ENCODE results near the gene MTCL3.

Gene MTCL3

GRCh38 chr6:127514773-127515227 is 4.3 kb downstream of the MTCL3 start:
- no peak for DNase-seq

DNA sequence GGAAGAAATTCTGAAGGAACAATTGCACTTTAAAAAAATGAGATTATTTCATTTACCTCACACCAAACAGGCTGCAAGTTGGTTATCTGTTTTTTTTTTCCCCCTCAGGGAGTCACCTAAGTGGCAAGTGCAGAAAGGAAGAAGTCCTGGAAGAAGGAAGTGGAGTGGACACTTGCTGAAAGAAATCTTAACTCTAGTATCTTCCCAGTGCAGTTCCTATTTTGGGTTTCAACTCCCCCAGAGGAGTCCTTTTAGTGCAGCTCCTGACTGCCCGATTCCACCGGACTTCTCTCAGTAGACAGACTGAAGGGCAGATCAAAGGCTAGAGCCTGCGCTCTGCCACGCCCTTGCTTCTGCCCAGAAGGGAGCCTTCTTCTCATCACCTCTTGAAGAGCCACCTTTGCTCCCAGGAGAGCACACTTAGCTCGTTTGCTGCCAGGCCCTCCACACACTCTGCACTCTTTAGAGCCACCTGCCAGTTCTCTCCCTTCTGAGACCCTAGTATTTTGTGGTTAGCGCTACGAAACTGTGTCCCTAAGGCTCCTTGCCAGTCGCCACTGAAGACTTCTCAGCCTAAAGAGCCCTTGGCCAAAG is 4.9 kb downstream of the MTCL3 start:
- DNase-seq: no peak

DNA sequence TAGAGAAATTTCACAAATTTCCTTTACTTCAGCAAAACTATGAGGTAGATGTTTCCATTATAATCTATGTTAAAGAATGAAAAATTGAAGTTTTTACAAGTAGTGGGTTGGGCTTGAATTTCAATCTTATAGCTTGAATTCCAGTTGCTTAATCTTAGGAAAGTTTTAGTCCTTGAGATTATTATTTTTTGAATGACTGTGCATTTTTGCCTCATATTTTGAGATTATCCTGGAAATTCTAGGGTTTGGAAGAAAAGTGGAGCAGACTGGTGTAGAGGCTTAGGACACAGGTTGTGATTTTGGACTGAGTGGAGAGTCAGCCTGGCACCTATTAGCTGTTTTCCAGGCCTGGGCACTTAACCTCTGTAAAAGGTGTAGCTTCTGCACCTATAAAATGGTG is 5.7 kb downstream of the MTCL3 start:
- DNase-seq: no peak

GRCh38 chr6:127510876-127511275 is 8.3 kb downstream of the MTCL3 start:
- DNase-seq: no peak

DNA sequence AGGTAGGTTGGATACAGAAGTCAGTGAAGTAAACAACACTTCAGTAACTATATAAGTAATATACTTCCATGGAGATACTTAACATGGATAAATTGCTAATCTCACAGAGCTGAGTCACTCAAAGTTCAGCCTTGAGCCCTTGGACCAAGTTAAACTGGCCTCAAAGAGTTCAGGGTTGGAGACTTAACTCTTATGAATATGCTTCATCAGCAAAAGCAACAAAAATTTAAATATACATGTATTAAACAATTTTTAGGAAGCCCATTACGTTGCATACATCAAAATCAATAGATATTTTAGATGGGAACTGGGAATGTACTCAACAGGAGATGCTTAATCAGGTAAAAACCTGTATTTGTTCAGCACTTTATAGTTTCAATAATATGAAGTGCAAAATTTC is 12.2 kb downstream of the MTCL3 start:
- no peak for DNase-seq

DNA sequence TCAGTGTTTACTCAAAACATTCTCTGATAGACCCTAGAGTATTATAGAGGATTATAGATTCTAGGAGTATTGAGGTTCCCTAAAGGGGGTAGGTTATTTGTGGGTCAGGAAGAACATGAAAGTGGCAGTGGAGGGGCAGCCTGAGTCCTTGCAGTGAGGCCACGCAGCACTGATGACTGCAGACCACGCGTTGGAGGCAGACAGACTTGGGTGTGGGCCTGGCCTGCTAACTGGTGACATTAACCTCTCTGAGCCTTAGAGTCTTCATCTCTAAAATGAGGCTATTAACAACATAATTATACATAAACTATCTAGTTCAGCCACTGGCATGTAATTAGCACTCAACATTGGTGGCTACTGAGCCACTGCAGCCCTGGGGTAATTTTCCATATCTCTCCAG is 16.1 kb downstream of the MTCL3 start:
- DNase-seq: no peak

GRCh38 chr6:127497410-127497809 is 21.7 kb downstream of the MTCL3 start:
- no peak for DNase-seq

- DNase-seq: no peak
These were observed 22.7 kb downstream of the MTCL3 start for GRCh38 chr6:127496471-127496870.

GRCh38 chr6:127494240-127494767 is 24.8 kb downstream of the MTCL3 start:
- DNase-seq: no peak

GRCh38 chr6:127489248-127489647 is 29.9 kb downstream of the MTCL3 start:
- DNase-seq: no peak

- no peak for DNase-seq
These were observed 32.2 kb downstream of the MTCL3 start for GRCh38 chr6:127486934-127487333.

GRCh38 chr6:127484212-127484863 is 34.8 kb downstream of the MTCL3 start:
- no peak for DNase-seq

DNA sequence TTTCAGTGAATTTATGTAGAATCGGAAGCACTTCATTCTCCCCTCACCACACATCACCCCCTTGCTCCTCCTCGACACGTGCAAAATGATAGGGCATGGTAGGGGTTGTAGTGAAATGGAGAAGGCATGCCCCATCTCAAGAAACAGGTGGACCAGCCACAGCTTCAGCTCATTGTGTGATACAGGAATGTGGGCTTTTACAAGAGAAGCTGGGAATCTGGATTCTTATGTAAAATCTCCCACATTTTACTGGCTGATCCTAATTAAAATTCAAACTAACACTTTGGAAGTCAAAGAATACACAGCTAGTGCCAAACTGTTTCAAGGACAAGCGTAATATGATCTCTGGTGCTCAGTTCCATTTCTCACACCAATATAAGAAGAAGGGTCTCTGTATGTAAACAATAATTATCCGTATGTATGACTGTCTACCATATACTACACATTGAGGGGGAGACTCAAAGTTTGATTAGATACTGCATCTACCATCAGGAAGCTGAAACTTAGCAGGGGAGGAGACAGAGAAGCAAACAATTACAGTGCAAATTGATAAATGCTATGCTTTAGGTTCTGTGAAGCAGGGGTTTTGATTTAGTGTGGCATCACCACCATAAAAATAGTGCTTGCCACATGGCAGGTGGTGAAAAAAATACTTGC is 35.6 kb downstream of the MTCL3 start:
- no peak for DNase-seq

GRCh38 chr6:127482325-127482724 is 36.8 kb downstream of the MTCL3 start:
- no peak for DNase-seq

- DNase-seq: no peak
These were observed 37.5 kb downstream of the MTCL3 start for GRCh38 chr6:127481628-127482027.

- DNase-seq: no peak
These were observed 38.0 kb downstream of the MTCL3 start for GRCh38 chr6:127481111-127481510.

GRCh38 chr6:127477658-127478057 is 41.5 kb downstream of the MTCL3 start:
- no peak for DNase-seq

DNA sequence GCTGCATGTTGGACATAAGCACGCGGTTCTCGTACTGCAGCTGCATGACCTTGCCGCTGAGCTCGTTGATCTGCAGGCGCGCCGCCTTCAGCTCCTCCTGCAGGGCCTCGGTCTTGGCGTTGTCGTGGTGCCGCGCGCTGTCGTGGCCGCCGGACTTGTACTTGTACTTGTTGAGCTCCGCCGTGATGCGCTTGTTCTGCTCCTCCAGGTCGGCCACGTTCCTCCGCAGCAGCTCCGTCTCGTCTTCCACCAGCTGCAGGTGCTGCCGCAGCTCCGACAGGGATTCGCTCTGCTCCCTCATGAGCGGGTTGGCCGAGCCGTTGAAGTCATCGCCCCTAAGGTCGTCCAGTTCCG is 43.3 kb downstream of the MTCL3 start:
- no peak for DNase-seq

DNA sequence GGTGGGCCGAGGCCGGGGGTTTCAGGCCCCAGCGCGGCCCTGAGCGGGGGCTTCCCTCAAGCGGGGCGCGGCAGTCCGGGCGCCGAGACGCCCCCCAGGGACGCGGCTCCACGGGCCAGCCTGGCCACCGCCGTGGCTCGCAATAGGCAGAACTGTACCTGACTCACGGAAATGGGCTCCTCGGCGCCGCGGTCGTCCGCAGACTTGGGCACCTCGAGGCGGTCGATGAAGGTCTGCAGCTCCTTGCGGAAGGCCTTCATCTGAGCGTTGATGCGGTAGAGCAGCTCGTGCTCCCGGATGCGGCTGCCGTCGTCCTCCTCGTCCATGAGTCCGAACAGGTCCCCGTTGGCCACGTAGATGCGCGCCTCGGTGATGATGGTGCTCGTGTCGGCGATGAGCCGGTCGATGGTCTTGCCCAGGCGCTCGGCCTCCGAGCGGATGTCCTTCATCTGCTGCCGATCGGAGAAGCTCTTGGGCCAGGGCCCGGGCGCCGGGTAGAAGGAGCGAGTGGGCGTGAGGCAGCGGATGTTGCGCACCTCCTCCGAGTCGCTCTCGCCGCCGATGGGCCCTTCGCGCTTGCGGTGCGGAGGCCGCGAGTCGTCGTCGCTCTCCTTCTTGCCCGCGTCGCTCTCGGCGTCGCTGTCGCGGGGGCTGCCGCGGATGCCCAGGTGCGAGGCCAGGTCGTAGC is 43.9 kb downstream of the MTCL3 start:
- DNase-seq: no peak

GRCh38 chr6:127471379-127472255 is 47.5 kb downstream of the MTCL3 start:
- no peak for DNase-seq

DNA sequence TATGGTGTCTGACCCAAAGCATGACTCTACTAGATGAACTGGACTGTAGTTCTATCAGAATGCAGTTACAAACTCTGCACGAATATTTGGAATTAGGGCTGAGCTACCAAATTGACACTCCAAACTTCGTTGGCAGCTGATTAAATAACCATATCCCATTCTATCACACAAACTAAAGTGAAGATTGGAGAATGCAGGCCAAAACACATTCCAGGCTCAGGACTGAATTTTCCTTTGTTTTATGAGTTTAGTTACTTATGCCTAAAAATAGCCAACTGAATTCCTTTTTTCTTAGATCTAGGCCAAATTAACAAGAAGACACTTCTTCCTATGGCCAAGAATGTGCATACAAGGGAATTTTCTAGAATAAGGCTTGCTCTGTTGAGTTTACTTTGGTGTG is 50.2 kb downstream of the MTCL3 start:
- no peak for DNase-seq

DNA sequence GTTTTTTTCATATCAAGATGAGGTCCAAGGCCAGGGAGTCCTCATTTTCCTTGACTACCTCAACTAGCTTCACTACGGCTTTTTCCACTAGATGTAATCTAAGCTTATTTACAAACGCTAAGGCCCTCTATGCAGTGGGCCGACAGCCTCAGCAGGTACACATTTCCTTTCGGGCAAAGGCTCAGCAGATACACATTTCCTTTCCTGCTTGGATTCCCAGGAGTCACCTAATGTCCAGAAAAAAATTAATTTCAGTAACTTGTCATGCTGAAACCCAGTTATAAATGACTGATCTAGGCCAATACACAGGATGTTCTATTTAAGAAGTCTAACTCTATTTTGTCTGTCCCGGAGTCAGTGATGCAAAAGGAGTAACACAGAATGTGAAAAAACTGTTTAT is 52.7 kb downstream of the MTCL3 start:
- no peak for DNase-seq
